CD4-positive, alpha-beta T cell treated with Interleukin-4 for 4 hours (primary cell): Measurements from ENCODE around the gene COQ3.

Source experiments
- DNase-seq: peaks from one replicate; pipeline ENCODE4 v3.0.0-alpha.2; 2020

Gene COQ3

GRCh38 chr6:99393698-99394531 lies at the start of gene COQ3:
TSS of gene COQ3 (minus strand) at chr6:99394195. CDS start at chr6:99394179, 16 bp downstream.
- DNase-seq: peak; percentile 74

- peak; percentile 54 for DNase-seq
Measured at GRCh38 chr6:99434702-99435530, 40.9 kb upstream of the COQ3 start.

- no peak for DNase-seq
Measured at GRCh38 chr6:99432877-99433276, 38.9 kb upstream of the COQ3 start.

- no peak for DNase-seq
Measured at GRCh38 chr6:99431901-99432300, 37.9 kb upstream of the COQ3 start.

GRCh38 chr6:99427988-99428387 lies 34.0 kb upstream of the COQ3 start:
- DNase-seq: no peak

GRCh38 chr6:99426451-99426757 lies 32.4 kb upstream of the COQ3 start:
- no peak for DNase-seq

- peak; percentile 61 for DNase-seq
Measured at GRCh38 chr6:99425647-99426450, 31.9 kb upstream of the COQ3 start.

GRCh38 chr6:99424761-99425646 lies 31.0 kb upstream of the COQ3 start, which contains the start of gene PNISR:
TSS of gene PNISR (minus strand) at chr6:99425308. CDS start at chr6:99414659, 10,649 bp downstream.
- DNase-seq: peak; percentile 98

GRCh38 chr6:99424022-99424421 lies 30.0 kb upstream of the COQ3 start:
- no peak for DNase-seq

GRCh38 chr6:99422912-99423311 lies 28.9 kb upstream of the COQ3 start:
- no peak for DNase-seq

GRCh38 chr6:99416892-99417767 lies 23.1 kb upstream of the COQ3 start:
- peak; percentile 7 for DNase-seq

GRCh38 chr6:99416226-99416625 lies 22.2 kb upstream of the COQ3 start:
- no peak for DNase-seq

GRCh38 chr6:99415446-99415845 lies 21.5 kb upstream of the COQ3 start:
- DNase-seq: no peak

GRCh38 chr6:99412065-99412464 lies 18.1 kb upstream of the COQ3 start:
- DNase-seq: no peak

- no peak for DNase-seq
Measured at GRCh38 chr6:99409672-99410071, 15.7 kb upstream of the COQ3 start.

GRCh38 chr6:99407076-99407475 lies 13.1 kb upstream of the COQ3 start:
- DNase-seq: no peak

- no peak for DNase-seq
Measured at GRCh38 chr6:99402448-99402847, 8.5 kb upstream of the COQ3 start.

- no peak for DNase-seq
Measured at GRCh38 chr6:99397287-99397686, 3.3 kb upstream of the COQ3 start.

GRCh38 chr6:99393366-99393697 lies 663 bp downstream of the COQ3 start:
- no peak for DNase-seq

- DNase-seq: no peak
Measured at GRCh38 chr6:99390896-99391295, 3.1 kb downstream of the COQ3 start.

- DNase-seq: no peak
Measured at GRCh38 chr6:99384507-99384906, 9.5 kb downstream of the COQ3 start.
